ENCODE measurements around the gene ERCC3.
"Not testable (repeated sequence)": the region's sequence is repeated elsewhere in the genome, so short reads cannot be mapped to it uniquely, and the experiment has no call there.

The ERCC3 gene

GRCh38 chr2:127255146-127255545 lies 38.8 kb downstream of the ERCC3 start:
- no peak for TF ChIP-seq CTCF (IDR thresholded peaks at IDR 0.05; ENCODE audit: control insufficient read depth, insufficient read depth, low read depth, low read length, missing control alignments)
- DNase-seq (ENCODE audit: low read depth) = no peak
- no peak overlapping the region for H3K4me3 ChIP-seq (ENCODE audit: control insufficient read depth, low read depth, low read length)

GRCh38 chr2:127254386-127254981 lies 39.5 kb downstream of the ERCC3 start:
- no peak for DNase-seq (ENCODE audit: low read depth)
- no peak overlapping the region for H3K4me3 ChIP-seq (ENCODE audit: control insufficient read depth, low read depth, low read length)
- no peak for TF ChIP-seq CTCF (IDR thresholded peaks at IDR 0.05; ENCODE audit: control insufficient read depth, insufficient read depth, low read depth, low read length, missing control alignments)

GRCh38 chr2:127241184-127241583 lies 52.8 kb downstream of the ERCC3 start:
- DNase-seq (ENCODE audit: low read depth); H3K4me3 ChIP-seq (ENCODE audit: control insufficient read depth, low read depth, low read length): not testable (repeated sequence)

GRCh38 chr2:127239395-127239794 lies 54.5 kb downstream of the ERCC3 start:
- DNase-seq (ENCODE audit: low read depth) = no peak
- H3K4me3 ChIP-seq (ENCODE audit: control insufficient read depth, low read depth, low read length) = no peak overlapping the region
- TF ChIP-seq CTCF (IDR thresholded peaks at IDR 0.05; ENCODE audit: control insufficient read depth, insufficient read depth, low read depth, low read length, missing control alignments) = no peak

GRCh38 chr2:127237768-127238167 lies 56.2 kb downstream of the ERCC3 start:
- DNase-seq (ENCODE audit: low read depth); H3K4me3 ChIP-seq (ENCODE audit: control insufficient read depth, low read depth, low read length): not testable (repeated sequence)

GRCh38 chr2:127235082-127235702 lies 58.8 kb downstream of the ERCC3 start:
- DNase-seq (ENCODE audit: low read depth) = no peak
- TF ChIP-seq CTCF (IDR thresholded peaks at IDR 0.05; ENCODE audit: control insufficient read depth, insufficient read depth, low read depth, low read length, missing control alignments) = no peak

GRCh38 chr2:127233710-127234109 lies 60.2 kb downstream of the ERCC3 start:
- no peak for DNase-seq (ENCODE audit: low read depth)
- no peak overlapping the region for H3K4me3 ChIP-seq (ENCODE audit: control insufficient read depth, low read depth, low read length)
- no peak for TF ChIP-seq CTCF (IDR thresholded peaks at IDR 0.05; ENCODE audit: control insufficient read depth, insufficient read depth, low read depth, low read length, missing control alignments)

More at GRCh38 chr2:127235082-127235702, 58.8 kb downstream of the ERCC3 start:
- no peak overlapping the region for H3K4me3 ChIP-seq (ENCODE audit: control insufficient read depth, low read depth, low read length)

All from AG09309 (cell line).